Neuronal stem cell (in vitro differentiated cells): Measurements from ENCODE around the gene GLI3.

Source experiments
- DNase-seq: peaks from one replicate; pipeline ENCODE4 v3.0.0-alpha.2; 2013; ENCODE audit warnings: low spot score
- H2AFZ ChIP-seq: one replicate; pipeline ENCODE4 v1.6.1; 2013; ENCODE audit warnings: mild to moderate bottlenecking, low read length, inconsistent platforms
- H2AK5ac ChIP-seq: 2 replicates; pipeline ENCODE4 v1.6.1; 2013; ENCODE audit warnings: low read depth, mild to moderate bottlenecking, inconsistent platforms, low read length, moderate library complexity, mixed read lengths
- H2BK120ac ChIP-seq: 2 replicates; pipeline ENCODE4 v1.6.1; 2013; ENCODE audit warnings: low read depth, mild to moderate bottlenecking, inconsistent platforms, low read length, moderate library complexity, mixed read lengths
- H2BK12ac ChIP-seq: one replicate; pipeline ENCODE4 v1.6.1; 2013; ENCODE audit warnings: low read length, inconsistent platforms
- H2BK15ac ChIP-seq: 2 replicates; pipeline ENCODE4 v1.6.1; 2013; ENCODE audit warnings: mild to moderate bottlenecking, low read length, inconsistent platforms, mixed read lengths
- H2BK5ac ChIP-seq: one replicate; pipeline ENCODE4 v1.6.1; 2013; ENCODE audit warnings: inconsistent platforms, mild to moderate bottlenecking, low read length, moderate library complexity
- H3K14ac ChIP-seq: one replicate; pipeline ENCODE4 v1.6.1; 2013; ENCODE audit warnings: low read length, inconsistent platforms
- H3K18ac ChIP-seq: 2 replicates; pipeline ENCODE4 v1.6.1; 2013; ENCODE audit warnings: low read length, inconsistent platforms
- H3K23ac ChIP-seq: 2 replicates; pipeline ENCODE4 v1.6.1; 2013; ENCODE audit warnings: low read depth, mild to moderate bottlenecking, mixed read lengths, low read length, inconsistent platforms; ENCODE audit not compliant: poor library complexity
- H3K27ac ChIP-seq: replicated peaks from 3 replicates; pipeline ENCODE4 v1.5.1; 2013; ENCODE audit warnings: low read length, inconsistent platforms
- H3K27me3 ChIP-seq, 3 experiments: 2 replicates each; pipeline ENCODE4 v1.6.1; 2013; ENCODE audit warnings: low read length in 3 of 3, mild to moderate bottlenecking in 2 of 3, inconsistent platforms in 1 of 3, low read depth in 1 of 3, mixed read lengths in 1 of 3, moderate library complexity in 1 of 3; ENCODE audit not compliant: control insufficient read depth in 3 of 3, insufficient read depth in 3 of 3
- H3K36me3 ChIP-seq, 2 donors: replicated peaks in 1 of 2; 2 replicates each; pipeline ENCODE4 v1.6.1; 2013; ENCODE audit warnings: low read length in 2 of 2; ENCODE audit not compliant: control insufficient read depth in 2 of 2, insufficient read depth in 2 of 2
- H3K4ac ChIP-seq: 2 replicates; pipeline ENCODE4 v1.6.1; 2013; ENCODE audit warnings: inconsistent platforms, mild to moderate bottlenecking, low read length, moderate library complexity
- H3K4me1 ChIP-seq, 2 donors: 1 replicate in 1 of 2; 2 replicates in 1 of 2; pipeline ENCODE4 v1.6.1; 2013; ENCODE audit warnings: low read length in 2 of 2, low read depth in 1 of 2; ENCODE audit not compliant: control insufficient read depth in 2 of 2, insufficient read depth in 1 of 2
- H3K4me2 ChIP-seq: one replicate; pipeline ENCODE4 v1.6.1; 2013; ENCODE audit warnings: mild to moderate bottlenecking, low read length, inconsistent platforms; ENCODE audit not compliant: insufficient read depth, poor library complexity, severe bottlenecking
- H3K4me3 ChIP-seq, 2 donors: 2 replicates each; pipeline ENCODE4 v1.5.1; 2013; ENCODE audit warnings: low read length in 2 of 2, mild to moderate bottlenecking in 2 of 2, inconsistent platforms in 1 of 2, moderate library complexity in 1 of 2
- H3K79me1 ChIP-seq: one replicate; pipeline ENCODE4 v1.6.1; 2013; ENCODE audit warnings: low read depth, mild to moderate bottlenecking, inconsistent platforms, low read length, moderate library complexity
- H3K9ac ChIP-seq: one replicate; pipeline ENCODE4 v1.6.1; 2013; ENCODE audit warnings: mild to moderate bottlenecking, low read depth, low read length, inconsistent platforms; ENCODE audit not compliant: poor library complexity
- H3K9me3 ChIP-seq, 2 donors: replicated peaks in 1 of 2; 2 replicates each; pipeline versions ENCODE3 to v1.6.1; 2013; ENCODE audit warnings: low read length in 2 of 2, mild to moderate bottlenecking in 2 of 2, inconsistent platforms in 1 of 2, low read depth in 1 of 2, mixed read lengths in 1 of 2, moderate library complexity in 1 of 2; ENCODE audit not compliant: control insufficient read depth in 2 of 2, insufficient read depth in 1 of 2
- H4K8ac ChIP-seq: one replicate; pipeline ENCODE4 v1.6.1; 2013; ENCODE audit warnings: low read depth, mild to moderate bottlenecking, inconsistent platforms, low read length, moderate library complexity
- H4K91ac ChIP-seq: one replicate; pipeline ENCODE4 v1.6.1; 2013; ENCODE audit warnings: low read length, low read depth, mild to moderate bottlenecking, inconsistent platforms; ENCODE audit not compliant: poor library complexity
- WGBS, 2 donors: extraction: QIAGEN DNeasy Blood & Tissue Kit; methylation state at CpG; one replicate each; pipeline ENCODE4 v1.1.7; 2013; ENCODE audit warnings: missing lambda C conversion rate in 2 of 2, mixed read lengths in 1 of 2; ENCODE audit not compliant: insufficient read length in 2 of 2, insufficient replicate concordance in 1 of 2; ENCODE audit errors: extremely low coverage in 2 of 2; 5-methylcytosine and 5-hydroxymethylcytosine counted together

GLI3 gene

GRCh38 chr7:41996381-41997035, 240.5 kb downstream of the GLI3 start:
- Histone ChIP-seq H2BK12ac (no peak overlapping the region), H2AFZ (no peak overlapping the region), H3K27me3 (no peaks in the 10 kb centered on the region), H3K9me3 (no peaks in the 10 kb centered on the region), H4K91ac (no peak overlapping the region), H3K36me3 (peaks cover 20 to 98% of the 10 kb centered on the region in 2 donors), H3K27ac (no peak overlapping the region), H3K14ac (no peak overlapping the region), H3K4me2 (no peak overlapping the region), H3K9ac (no peak overlapping the region), H3K23ac (no peak overlapping the region), H2BK15ac (no peak overlapping the region), H2BK5ac (no peak overlapping the region), H3K4me3 (no peak overlapping the region), H3K18ac (no peak overlapping the region), H2BK120ac (no peak overlapping the region), H3K79me1 (no peaks in the 10 kb centered on the region), H3K4me1 (peaks cover 1 to 2% of the 10 kb centered on the region in 2 donors), H2AK5ac (no peak overlapping the region), H4K8ac (no peak overlapping the region), H3K4ac (no peak overlapping the region)
- DNase-seq = no peak
- no CpG with 5 or more reads among the region's 4 CpGs for WGBS, 2 donors

- no peak overlapping the region for H3K23ac ChIP-seq
- H3K27ac ChIP-seq = no peak overlapping the region
- H3K9me3 ChIP-seq = no peaks in the 10 kb centered on the region
- no peak overlapping the region for H2BK15ac ChIP-seq
- no peak overlapping the region for H3K9ac ChIP-seq
- no peak overlapping the region for H3K14ac ChIP-seq
- no peak overlapping the region for H3K4me3 ChIP-seq
- H4K91ac ChIP-seq = no peak overlapping the region
- no peak overlapping the region for H2AK5ac ChIP-seq
- no peak overlapping the region for H2BK5ac ChIP-seq
- H2BK120ac ChIP-seq = no peak overlapping the region
- no peaks in the 10 kb centered on the region for H3K27me3 ChIP-seq
- WGBS, 2 donors = no CpG with 5 or more reads among the region's 2 CpGs
- no peak overlapping the region for H4K8ac ChIP-seq
- H3K18ac ChIP-seq = no peak overlapping the region
- H3K79me1 ChIP-seq = no peaks in the 10 kb centered on the region
- DNase-seq = no peak
- no peak overlapping the region for H3K4ac ChIP-seq
- no peak overlapping the region for H2AFZ ChIP-seq
- no peak overlapping the region for H3K4me2 ChIP-seq
- no peak overlapping the region for H2BK12ac ChIP-seq
- H3K4me1 ChIP-seq = peaks cover 1 to 2% of the 10 kb centered on the region in 2 donors
- H3K36me3 ChIP-seq = peaks cover 22 to 100% of the 10 kb centered on the region in 2 donors
Measured at GRCh38 chr7:41995632-41996271, 241.3 kb downstream of the GLI3 start.

GRCh38 chr7:41994746-41995110, 242.3 kb downstream of the GLI3 start:
- WGBS, 2 donors = no CpG with 5 or more reads among the region's 4 CpGs
- H3K4me1 ChIP-seq = peaks cover 1 to 2% of the 10 kb centered on the region in 2 donors

DNA sequence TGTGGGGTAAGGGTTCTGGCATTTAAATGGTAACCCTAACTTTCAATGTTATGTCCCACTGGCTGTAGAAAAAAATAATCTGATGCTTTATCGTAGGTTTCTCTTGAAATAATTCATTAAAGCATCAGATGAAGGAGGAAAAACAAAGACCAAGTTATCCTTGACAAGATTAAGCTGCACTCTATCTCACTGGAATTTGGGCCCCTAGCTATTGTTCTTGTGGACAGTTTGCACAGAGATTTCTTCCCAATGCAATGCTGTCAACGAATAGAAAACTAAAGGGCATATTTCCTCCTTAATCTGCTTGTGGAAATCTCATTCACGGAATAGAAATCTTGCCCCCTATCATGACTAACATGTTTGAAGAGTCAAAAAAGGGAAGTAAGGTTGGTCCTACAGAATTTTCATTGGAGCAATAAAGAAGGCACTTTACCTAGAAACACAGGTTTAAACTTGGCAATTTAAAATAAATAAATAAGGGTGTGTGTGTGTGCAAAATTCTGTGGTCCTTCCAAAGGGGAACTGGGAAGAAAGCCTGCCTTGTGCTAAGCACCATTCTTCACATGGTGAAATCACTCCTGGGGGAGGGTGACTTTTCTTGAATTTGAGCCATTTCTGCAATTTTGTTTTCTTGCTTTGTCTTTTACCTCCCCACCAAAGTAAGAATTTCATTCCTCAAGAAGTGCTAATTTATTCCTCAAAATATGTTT, 242.8 kb downstream of the GLI3 start:
- Histone ChIP-seq H3K4me1 (peaks cover 2 to 4% of the 10 kb centered on the region in 2 donors), H4K91ac (no peak overlapping the region), H3K4me3 (no peak overlapping the region), H3K27me3 (no peaks in the 10 kb centered on the region), H3K79me1 (no peaks in the 10 kb centered on the region), H3K9ac (no peak overlapping the region), H3K36me3 (peaks cover 17 to 97% of the 10 kb centered on the region in 2 donors), H4K8ac (no peak overlapping the region), H3K4ac (no peak overlapping the region), H3K23ac (no peak overlapping the region), H2AFZ (no peak overlapping the region), H3K27ac (no peak overlapping the region), H2BK120ac (no peak overlapping the region), H3K18ac (no peak overlapping the region), H3K4me2 (no peak overlapping the region), H2AK5ac (no peak overlapping the region), H2BK5ac (no peak overlapping the region), H3K14ac (no peak overlapping the region), H3K9me3 (no peaks in the 10 kb centered on the region), H2BK15ac (no peak overlapping the region), H2BK12ac (no peak overlapping the region)
- DNase-seq = no peak
- WGBS, 2 donors = no CpG with 5 or more reads among the region's 3 CpGs

More at GRCh38 chr7:41994746-41995110, 242.3 kb downstream of the GLI3 start:
- no peaks in the 10 kb centered on the region for H3K9me3 ChIP-seq
- H3K36me3 ChIP-seq = peaks cover 22 to 98% of the 10 kb centered on the region in 2 donors
- H3K9ac ChIP-seq = no peak overlapping the region
- no peak overlapping the region for H2AK5ac ChIP-seq
- H2BK5ac ChIP-seq = no peak overlapping the region
- H2BK15ac ChIP-seq = no peak overlapping the region
- H3K27ac ChIP-seq = no peak overlapping the region
- no peak overlapping the region for H4K8ac ChIP-seq
- no peak for DNase-seq
- H3K27me3 ChIP-seq = no peaks in the 10 kb centered on the region
- H2BK120ac ChIP-seq = no peak overlapping the region
- no peak overlapping the region for H2BK12ac ChIP-seq
- no peak overlapping the region for H3K18ac ChIP-seq
- no peak overlapping the region for H2AFZ ChIP-seq
- no peak overlapping the region for H3K4me2 ChIP-seq
- no peak overlapping the region for H3K4ac ChIP-seq
- H3K14ac ChIP-seq = no peak overlapping the region
- H3K23ac ChIP-seq = no peak overlapping the region
- H4K91ac ChIP-seq = no peak overlapping the region
- no peak overlapping the region for H3K4me3 ChIP-seq
- H3K79me1 ChIP-seq = no peaks in the 10 kb centered on the region
